ENCODE measurements around the gene DCC.

DNA sequence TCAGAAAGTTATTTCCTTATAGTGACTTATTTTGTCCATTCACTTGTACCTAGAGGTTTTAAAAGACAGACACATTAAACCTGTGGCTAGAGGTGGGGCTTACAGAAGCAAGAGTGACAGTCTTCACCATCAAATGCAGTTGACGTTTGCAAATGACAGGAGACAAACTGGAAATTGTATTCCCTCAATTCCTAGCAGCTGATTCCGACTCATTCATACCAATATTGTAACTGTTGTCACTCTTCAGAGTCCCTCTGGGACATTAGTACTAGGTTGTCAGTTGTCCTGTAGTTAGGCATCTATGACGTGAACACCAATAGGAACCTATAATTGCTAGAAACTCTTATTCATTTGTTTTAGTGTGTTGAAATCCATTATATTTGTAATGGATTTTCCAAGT is 794.7 kb downstream of the DCC start:
- TF ChIP-seq, protein P1, sequence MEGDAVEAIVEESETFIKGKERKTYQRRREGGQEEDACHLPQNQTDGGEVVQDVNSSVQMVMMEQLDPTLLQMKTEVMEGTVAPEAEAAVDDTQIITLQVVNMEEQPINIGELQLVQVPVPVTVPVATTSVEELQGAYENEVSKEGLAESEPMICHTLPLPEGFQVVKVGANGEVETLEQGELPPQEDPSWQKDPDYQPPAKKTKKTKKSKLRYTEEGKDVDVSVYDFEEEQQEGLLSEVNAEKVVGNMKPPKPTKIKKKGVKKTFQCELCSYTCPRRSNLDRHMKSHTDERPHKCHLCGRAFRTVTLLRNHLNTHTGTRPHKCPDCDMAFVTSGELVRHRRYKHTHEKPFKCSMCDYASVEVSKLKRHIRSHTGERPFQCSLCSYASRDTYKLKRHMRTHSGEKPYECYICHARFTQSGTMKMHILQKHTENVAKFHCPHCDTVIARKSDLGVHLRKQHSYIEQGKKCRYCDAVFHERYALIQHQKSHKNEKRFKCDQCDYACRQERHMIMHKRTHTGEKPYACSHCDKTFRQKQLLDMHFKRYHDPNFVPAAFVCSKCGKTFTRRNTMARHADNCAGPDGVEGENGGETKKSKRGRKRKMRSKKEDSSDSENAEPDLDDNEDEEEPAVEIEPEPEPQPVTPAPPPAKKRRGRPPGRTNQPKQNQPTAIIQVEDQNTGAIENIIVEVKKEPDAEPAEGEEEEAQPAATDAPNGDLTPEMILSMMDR (conservative IDR thresholded peaks at IDR 0.05), result no peak
- TF ChIP-seq ZFX (IDR thresholded peaks at IDR 0.05), result no peak

Measured in C4-2B (cell line).